Stimulated activated CD8-positive, alpha-beta memory T cell treated with anti-CD3 and anti-CD28 coated beads, Interleukin-12 subunit alpha, Interleukin-12 subunit beta, amount 100 ng/mL, for 4 hours (primary cell): ENCODE measurements around the gene RASSF6.
"Not testable (repeated sequence)": the region's sequence is repeated elsewhere in the genome, so short reads cannot be mapped to it uniquely, and the experiment has no call there.

Experiments
- DNase-seq: peaks from one replicate; pipeline ENCODE4 v3.0.0-alpha.2; 2020; ENCODE audit warnings: low read depth

The RASSF6 gene

GRCh38 chr4:73620115-73620792, at the start of gene RASSF6:
Gene RASSF6 (minus strand): TSS chr4:73620436. CDS start chr4:73611795, 8,641 bp downstream.
- no peak for DNase-seq

- no peak for DNase-seq
These were observed 49.4 kb upstream of the RASSF6 start for GRCh38 chr4:73669410-73670183.

GRCh38 chr4:73668782-73669201, 48.6 kb upstream of the RASSF6 start:
- DNase-seq: no peak

- DNase-seq: not testable (repeated sequence)
These were observed 45.7 kb upstream of the RASSF6 start for GRCh38 chr4:73665924-73666323.

- no peak for DNase-seq
These were observed 44.2 kb upstream of the RASSF6 start for GRCh38 chr4:73664470-73664869.

- no peak for DNase-seq
These were observed 43.3 kb upstream of the RASSF6 start for GRCh38 chr4:73663576-73663975.

- DNase-seq: no peak
These were observed 42.7 kb upstream of the RASSF6 start for GRCh38 chr4:73662709-73663546.

- DNase-seq: no peak
These were observed 41.4 kb upstream of the RASSF6 start for GRCh38 chr4:73661646-73662119.

GRCh38 chr4:73660808-73661207, 40.6 kb upstream of the RASSF6 start:
- DNase-seq: no peak

- DNase-seq: no peak
These were observed 33.5 kb upstream of the RASSF6 start for GRCh38 chr4:73653695-73654106.

- no peak for DNase-seq
These were observed 30.0 kb upstream of the RASSF6 start for GRCh38 chr4:73650250-73650649.

GRCh38 chr4:73648478-73648877, 28.2 kb upstream of the RASSF6 start:
- no peak for DNase-seq

GRCh38 chr4:73646117-73646516, 25.9 kb upstream of the RASSF6 start:
- DNase-seq: no peak

- DNase-seq: no peak
These were observed 11.5 kb upstream of the RASSF6 start for GRCh38 chr4:73631565-73632226.

GRCh38 chr4:73628834-73629233, 8.6 kb upstream of the RASSF6 start:
- DNase-seq: not testable (repeated sequence)

GRCh38 chr4:73621357-73621756, 1.1 kb upstream of the RASSF6 start:
- no peak for DNase-seq

- DNase-seq: no peak
These were observed 890 bp downstream of the RASSF6 start for GRCh38 chr4:73619346-73619745.

GRCh38 chr4:73617256-73617655, 3.0 kb downstream of the RASSF6 start:
- no peak for DNase-seq

- no peak for DNase-seq
These were observed 4.6 kb downstream of the RASSF6 start for GRCh38 chr4:73615613-73616012.

- no peak for DNase-seq
These were observed 5.8 kb downstream of the RASSF6 start for GRCh38 chr4:73614311-73614867.

- DNase-seq: no peak
These were observed 7.1 kb downstream of the RASSF6 start for GRCh38 chr4:73613130-73613529.

- DNase-seq: no peak
These were observed 8.2 kb downstream of the RASSF6 start for GRCh38 chr4:73612032-73612431.
